Hippocampal formation (tissue), 2 donors: Measurements from ENCODE around the gene CNOT6L.

Experiments
- DNase-seq, 2 donors: peaks; one replicate each; lab custom pipeline; 2025; lab: John Stamatoyannopoulos, UW

The CNOT6L gene

GRCh38 chr4:77712675-77713074, 106.5 kb downstream of the CNOT6L start:
- DNase-seq, result no peak

GRCh38 chr4:77711469-77711868, 107.7 kb downstream of the CNOT6L start:
- DNase-seq, result no peak

- DNase-seq, result no peak
These were observed 108.5 kb downstream of the CNOT6L start for GRCh38 chr4:77710684-77711083.

- no peak for DNase-seq
These were observed 109.1 kb downstream of the CNOT6L start for GRCh38 chr4:77710059-77710458.

GRCh38 chr4:77706717-77707116, 112.5 kb downstream of the CNOT6L start:
- no peak for DNase-seq

GRCh38 chr4:77703666-77704065, 115.5 kb downstream of the CNOT6L start:
- DNase-seq, result no peak

- DNase-seq, result no peak
These were observed 118.0 kb downstream of the CNOT6L start for GRCh38 chr4:77701121-77701520.

GRCh38 chr4:77699731-77700210, 119.4 kb downstream of the CNOT6L start:
- DNase-seq, result no peak

- DNase-seq, result peak; percentile 6 to 17
These were observed 121.1 kb downstream of the CNOT6L start for GRCh38 chr4:77697860-77698590.

- no peak for DNase-seq
These were observed 123.4 kb downstream of the CNOT6L start for GRCh38 chr4:77695774-77696173.

- no peak for DNase-seq
These were observed 126.2 kb downstream of the CNOT6L start for GRCh38 chr4:77692847-77693432.

GRCh38 chr4:77681792-77682191, 137.4 kb downstream of the CNOT6L start:
- DNase-seq, result no peak

GRCh38 chr4:77676842-77677241, 142.3 kb downstream of the CNOT6L start:
- no peak for DNase-seq

GRCh38 chr4:77671051-77671450, 148.1 kb downstream of the CNOT6L start:
- no peak for DNase-seq

GRCh38 chr4:77669946-77670590, 149.1 kb downstream of the CNOT6L start:
- DNase-seq, result no peak

- no peak for DNase-seq
These were observed 153.6 kb downstream of the CNOT6L start for GRCh38 chr4:77665381-77666069.
